Neuron (in vitro differentiated cells): ENCODE data around the gene PLEKHM3.

Experiments used
- H2AFZ ChIP-seq: one replicate; pipeline ENCODE4 v1.6.1; 2013; ENCODE audit warnings: low read depth, mild to moderate bottlenecking, inconsistent platforms, low read length, moderate library complexity
- H3K27me3 ChIP-seq: one replicate; pipeline ENCODE4 v1.6.1; 2013; ENCODE audit warnings: low read length; ENCODE audit not compliant: insufficient read depth
- H3K36me3 ChIP-seq: one replicate; pipeline ENCODE4 v1.6.1; 2013; ENCODE audit warnings: low read length; ENCODE audit not compliant: insufficient read depth
- H3K4me1 ChIP-seq: one replicate; pipeline ENCODE4 v1.6.1; 2013; ENCODE audit warnings: low read length; ENCODE audit not compliant: insufficient read depth
- H3K4me3 ChIP-seq: 2 replicates; pipeline ENCODE4 v1.5.1; 2013; ENCODE audit warnings: mild to moderate bottlenecking, low read length, moderate library complexity
- H3K9me3 ChIP-seq: one replicate; pipeline ENCODE4 v1.6.1; 2013; ENCODE audit warnings: low read length

PLEKHM3 gene

DNA sequence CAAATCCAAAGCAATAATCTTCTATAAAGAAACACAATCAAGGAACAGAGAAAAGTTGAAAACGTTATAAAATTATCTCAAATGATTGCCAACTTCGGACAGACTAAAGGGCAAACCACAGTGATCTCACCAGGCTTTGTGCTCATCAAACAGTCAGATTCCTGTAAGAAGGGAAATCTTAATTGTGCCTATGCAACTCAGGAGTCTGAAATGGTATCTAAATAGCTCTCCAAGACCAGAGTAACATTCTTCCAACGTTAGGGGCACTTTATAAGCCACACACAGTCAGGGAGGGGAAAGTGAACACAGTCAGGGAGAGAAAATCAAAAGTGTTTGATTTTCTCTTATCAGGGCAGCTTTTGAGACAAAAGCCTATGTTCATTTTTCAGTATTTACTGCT, 29.4 kb downstream of the PLEKHM3 start:
- Histone ChIP-seq H3K27me3 (no peaks in the 10 kb centered on the region), H3K9me3 (peaks cover 2% of the 10 kb centered on the region), H3K4me3 (no peak overlapping the region), H3K36me3 (peaks cover 7% of the 10 kb centered on the region), H3K4me1 (no peaks in the 10 kb centered on the region), H2AFZ (no peak overlapping the region)

DNA sequence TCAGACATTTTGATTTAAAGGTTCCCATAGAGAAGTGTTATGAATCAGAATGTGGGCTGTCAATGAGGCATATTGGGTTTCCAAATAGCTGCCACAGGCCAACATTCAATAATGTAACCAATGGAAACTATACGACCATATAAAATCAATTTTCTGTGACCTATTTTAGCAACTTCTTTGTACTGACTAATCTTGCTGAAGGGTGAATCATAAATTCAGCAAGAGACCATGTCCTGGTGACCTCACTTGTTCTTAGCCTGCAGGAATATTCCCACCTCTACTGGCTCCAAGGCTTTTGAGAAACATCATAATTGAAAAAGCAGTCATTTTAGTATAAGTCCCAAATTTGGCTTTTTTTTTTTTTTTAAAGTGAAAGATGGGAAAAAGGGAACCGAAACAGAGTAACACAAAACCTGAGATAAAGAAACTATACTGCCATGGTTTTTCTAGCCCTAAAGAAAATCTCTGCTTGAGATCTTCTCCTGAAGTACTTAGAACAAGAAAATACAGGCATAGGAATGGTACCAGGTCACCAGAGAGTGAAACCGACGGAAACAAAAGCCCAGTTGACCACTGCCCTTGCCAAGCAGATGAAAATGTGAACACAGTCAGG, 32.1 kb downstream of the PLEKHM3 start:
- Histone ChIP-seq H3K4me1 (no peaks in the 10 kb centered on the region), H3K36me3 (no peaks in the 10 kb centered on the region), H2AFZ (no peak overlapping the region), H3K9me3 (no peaks in the 10 kb centered on the region), H3K4me3 (no peak overlapping the region), H3K27me3 (no peaks in the 10 kb centered on the region)

DNA sequence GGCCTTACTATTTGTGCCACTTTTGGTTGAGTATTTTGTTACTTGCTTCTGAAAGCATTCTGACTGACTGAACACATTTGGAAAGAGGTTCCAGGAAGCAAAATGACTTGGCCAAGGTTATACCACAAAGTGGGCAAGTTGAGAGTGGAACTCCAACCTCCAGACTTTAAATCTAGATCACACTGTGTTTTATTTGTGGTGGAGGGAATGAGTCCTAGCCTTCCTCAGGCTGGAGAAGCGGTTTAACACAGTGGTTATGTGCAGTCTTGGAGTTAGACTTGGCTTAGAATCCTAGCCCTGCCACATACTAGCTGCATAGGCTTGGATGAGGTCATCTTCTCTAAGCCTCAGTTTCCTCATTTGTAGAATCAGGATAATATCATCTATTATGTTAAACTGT, 33.4 kb downstream of the PLEKHM3 start:
- no peaks in the 10 kb centered on the region for H3K4me1 ChIP-seq
- no peaks in the 10 kb centered on the region for H3K36me3 ChIP-seq
- no peaks in the 10 kb centered on the region for H3K9me3 ChIP-seq
- H2AFZ ChIP-seq = no peak overlapping the region
- H3K27me3 ChIP-seq = no peaks in the 10 kb centered on the region
- no peak overlapping the region for H3K4me3 ChIP-seq

DNA sequence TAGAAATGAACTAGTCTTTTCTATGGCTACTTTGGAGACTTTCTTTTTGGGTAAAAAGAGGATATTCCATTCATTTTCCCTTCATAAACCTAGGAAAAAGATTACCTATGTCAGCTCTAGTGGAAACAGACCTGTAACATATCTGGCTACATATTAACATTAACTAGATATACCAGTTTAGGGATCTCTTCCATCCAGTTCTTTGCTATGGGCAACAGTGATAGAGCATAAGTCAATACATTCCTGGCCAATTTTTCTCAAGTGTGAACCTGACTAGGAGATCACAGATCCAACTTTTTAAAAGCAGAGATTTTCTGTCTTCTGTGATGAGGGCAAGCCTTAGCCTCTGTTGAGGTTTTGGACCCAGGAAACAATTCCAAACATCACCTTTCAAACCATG, 34.5 kb downstream of the PLEKHM3 start:
- Histone ChIP-seq H3K36me3 (no peaks in the 10 kb centered on the region), H3K9me3 (no peaks in the 10 kb centered on the region), H3K4me3 (no peak overlapping the region), H2AFZ (no peak overlapping the region), H3K4me1 (no peaks in the 10 kb centered on the region), H3K27me3 (no peaks in the 10 kb centered on the region)

DNA sequence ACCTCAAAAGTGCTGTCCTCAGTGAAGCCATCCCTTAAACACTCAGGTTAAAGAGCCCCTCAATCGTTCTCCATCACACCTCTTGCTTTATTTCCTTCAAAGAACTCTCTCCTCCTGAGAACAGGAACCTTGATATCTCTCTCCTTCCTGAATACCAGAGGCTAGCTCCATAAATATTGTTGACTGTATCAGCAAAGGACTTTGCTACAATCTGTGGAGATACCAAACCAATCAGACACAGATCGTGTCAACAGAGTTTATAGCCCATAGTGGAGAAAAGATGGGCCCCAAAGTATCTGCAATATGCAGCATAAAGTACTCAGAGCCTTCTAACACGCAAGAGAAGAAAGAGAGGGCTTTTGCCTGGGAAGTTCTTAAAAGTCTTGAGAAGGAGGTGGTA, 36.4 kb downstream of the PLEKHM3 start:
- H3K9me3 ChIP-seq = no peaks in the 10 kb centered on the region
- H2AFZ ChIP-seq = no peak overlapping the region
- H3K27me3 ChIP-seq = no peaks in the 10 kb centered on the region
- no peak overlapping the region for H3K4me3 ChIP-seq
- H3K4me1 ChIP-seq = no peaks in the 10 kb centered on the region
- no peaks in the 10 kb centered on the region for H3K36me3 ChIP-seq

DNA sequence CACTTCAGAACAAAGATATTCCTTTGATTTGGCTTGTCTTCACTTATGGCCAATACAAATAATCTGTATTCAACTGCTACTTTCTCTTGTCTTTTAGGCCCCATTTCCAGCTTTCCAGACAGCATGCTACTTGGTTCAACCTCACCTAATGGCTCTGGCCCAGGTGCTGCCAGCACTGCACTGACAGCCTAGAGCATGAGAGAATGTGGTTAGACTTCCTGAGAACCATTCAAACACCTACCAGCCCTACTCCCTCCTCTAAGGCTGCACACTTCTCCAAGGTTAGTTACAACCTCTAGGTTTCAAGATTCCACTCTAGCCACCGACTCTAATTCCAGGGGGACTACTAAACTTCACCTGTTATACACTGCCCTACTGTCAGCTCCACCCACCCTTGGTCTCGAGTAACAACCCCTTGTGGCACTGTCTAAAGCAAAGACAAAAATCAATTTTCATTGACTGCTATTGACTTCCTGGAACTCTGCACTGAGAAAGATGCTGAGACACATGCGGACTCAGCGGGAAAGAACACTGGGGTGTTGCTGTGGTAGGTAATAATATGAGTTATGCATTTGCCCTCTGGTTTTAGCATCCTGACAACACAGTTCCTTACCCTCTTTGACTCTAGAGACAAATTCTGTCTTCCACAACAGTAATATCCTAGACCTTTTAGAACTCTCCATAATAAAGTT, 38.2 kb downstream of the PLEKHM3 start:
- H3K4me1 ChIP-seq = no peaks in the 10 kb centered on the region
- H3K36me3 ChIP-seq = no peaks in the 10 kb centered on the region
- no peak overlapping the region for H3K4me3 ChIP-seq
- H3K27me3 ChIP-seq = no peaks in the 10 kb centered on the region
- no peak overlapping the region for H2AFZ ChIP-seq
- H3K9me3 ChIP-seq = no peaks in the 10 kb centered on the region

DNA sequence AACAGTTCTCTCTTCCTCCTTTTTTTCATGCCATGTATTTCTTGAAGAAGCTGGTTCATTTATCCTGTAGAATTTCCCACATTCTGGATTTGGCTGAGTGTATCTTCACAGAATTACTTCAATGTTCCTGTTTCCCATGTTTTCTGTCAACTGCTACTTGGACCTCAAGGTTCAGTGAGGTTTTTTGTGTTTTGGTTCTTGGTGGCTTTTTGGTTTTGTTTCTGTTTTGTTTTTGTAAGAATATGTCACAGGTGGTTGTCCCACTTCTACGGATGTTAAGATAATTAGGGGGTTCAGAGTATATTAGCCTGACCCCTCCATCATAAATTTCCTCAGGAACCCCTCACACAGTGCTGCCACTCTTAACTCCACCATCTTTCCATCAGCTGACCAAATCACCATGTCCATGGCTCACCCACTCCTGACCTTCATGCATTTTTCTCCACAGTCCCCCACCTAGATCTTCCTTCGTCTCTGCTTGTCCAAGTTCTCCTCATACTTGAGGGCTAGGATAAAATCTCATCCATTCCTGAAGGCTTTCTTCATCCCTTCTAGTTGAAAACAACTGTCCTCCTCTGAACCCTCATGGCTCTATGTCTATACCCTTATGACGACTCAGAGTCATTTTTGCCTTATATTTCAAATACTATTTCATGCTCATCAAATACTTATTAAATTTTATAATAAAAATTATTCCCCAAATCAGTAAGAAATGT, 40.4 kb downstream of the PLEKHM3 start:
- H3K9me3 ChIP-seq = no peaks in the 10 kb centered on the region
- no peaks in the 10 kb centered on the region for H3K36me3 ChIP-seq
- no peaks in the 10 kb centered on the region for H3K4me1 ChIP-seq
- no peaks in the 10 kb centered on the region for H3K27me3 ChIP-seq
- no peak overlapping the region for H3K4me3 ChIP-seq
- H2AFZ ChIP-seq = no peak overlapping the region

DNA sequence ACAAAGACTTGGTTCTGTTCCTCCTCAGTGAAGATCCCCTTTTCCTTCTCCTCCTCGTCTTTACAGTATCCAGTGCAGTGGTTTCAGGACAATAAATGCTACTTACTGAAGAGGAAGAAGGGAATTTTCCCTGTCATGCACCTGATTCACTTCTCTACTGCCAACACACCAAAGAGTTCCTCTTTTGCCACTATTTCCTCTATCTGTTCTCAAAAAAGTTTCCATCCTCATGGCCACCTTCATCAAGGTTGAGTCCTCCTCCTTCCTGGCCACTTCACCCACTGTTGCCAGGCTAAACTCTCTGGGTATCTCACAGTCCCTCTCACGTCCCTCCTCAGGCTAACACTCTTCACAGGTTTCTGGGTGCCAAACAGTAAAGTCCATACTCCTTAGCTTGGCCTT, 41.7 kb downstream of the PLEKHM3 start:
- Histone ChIP-seq H3K27me3 (no peaks in the 10 kb centered on the region), H3K4me1 (no peaks in the 10 kb centered on the region)

DNA sequence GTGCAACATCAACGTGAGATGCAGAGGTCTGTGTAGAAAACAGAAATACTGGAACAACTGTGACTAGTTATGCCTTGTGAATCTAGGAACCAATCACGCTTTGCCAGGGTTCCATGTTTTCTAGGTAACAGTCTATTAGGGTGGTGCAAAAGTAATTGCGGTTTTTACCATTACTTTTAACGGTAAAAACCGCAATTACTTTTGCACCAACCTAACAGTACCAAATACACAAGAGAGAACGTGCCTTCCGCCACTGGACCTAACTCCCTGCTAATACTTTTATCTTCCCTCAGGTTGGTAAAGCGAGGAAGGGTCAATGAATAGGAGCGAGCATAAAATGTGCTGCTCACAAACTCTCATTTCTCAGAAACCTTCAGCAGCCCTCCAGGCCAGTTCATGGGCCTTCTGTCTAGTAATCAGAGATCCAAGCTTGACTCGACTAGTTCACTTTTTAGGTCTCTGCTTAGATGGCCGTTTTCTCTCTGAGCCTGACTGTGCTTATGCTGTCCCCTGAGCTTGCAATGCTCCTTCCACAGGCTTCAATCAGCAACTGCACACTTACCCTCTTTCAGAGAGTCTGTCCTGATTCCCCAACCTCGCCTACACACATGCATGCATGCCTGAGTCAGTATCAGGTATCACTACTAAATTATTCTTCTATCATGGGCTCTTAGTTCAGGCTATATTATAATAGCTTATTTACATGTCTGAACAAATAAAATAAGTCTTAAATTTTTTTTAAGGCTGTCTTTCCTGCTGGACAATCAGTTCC, 47.0 kb downstream of the PLEKHM3 start:
- H3K36me3 ChIP-seq = peaks cover 4% of the 10 kb centered on the region
- no peaks in the 10 kb centered on the region for H3K4me1 ChIP-seq
- no peaks in the 10 kb centered on the region for H3K27me3 ChIP-seq
- no peak overlapping the region for H3K4me3 ChIP-seq
- no peaks in the 10 kb centered on the region for H3K9me3 ChIP-seq
- no peak overlapping the region for H2AFZ ChIP-seq

More for the DNA sequence above, 41.7 kb downstream of the PLEKHM3 start:
- H3K4me3 ChIP-seq = no peak overlapping the region
- H3K36me3 ChIP-seq = no peaks in the 10 kb centered on the region
- no peaks in the 10 kb centered on the region for H3K9me3 ChIP-seq
- H2AFZ ChIP-seq = no peak overlapping the region

DNA sequence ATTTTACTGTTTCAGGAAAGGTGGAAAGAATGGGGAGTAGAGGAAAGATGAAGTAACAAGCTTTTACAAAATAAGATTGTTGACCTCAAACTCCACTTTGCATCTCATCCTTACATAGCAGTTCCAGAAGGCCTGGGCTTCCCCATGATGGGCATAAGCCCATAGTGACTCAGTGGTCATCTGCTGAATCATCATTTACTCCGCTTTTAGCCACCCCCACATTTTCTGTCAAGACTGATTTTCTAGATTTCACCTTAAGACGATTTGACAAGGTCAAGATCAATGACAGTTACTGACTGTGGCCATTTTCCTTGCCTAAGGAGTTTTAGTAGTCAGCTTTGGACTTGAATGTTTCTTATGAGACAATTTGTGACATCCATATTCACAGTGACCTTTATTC, 49.4 kb downstream of the PLEKHM3 start:
- H3K4me3 ChIP-seq = no peak overlapping the region
- no peaks in the 10 kb centered on the region for H3K27me3 ChIP-seq
- peaks cover 4% of the 10 kb centered on the region for H3K36me3 ChIP-seq
- no peaks in the 10 kb centered on the region for H3K9me3 ChIP-seq
- no peak overlapping the region for H2AFZ ChIP-seq
- peaks cover 7% of the 10 kb centered on the region for H3K4me1 ChIP-seq

DNA sequence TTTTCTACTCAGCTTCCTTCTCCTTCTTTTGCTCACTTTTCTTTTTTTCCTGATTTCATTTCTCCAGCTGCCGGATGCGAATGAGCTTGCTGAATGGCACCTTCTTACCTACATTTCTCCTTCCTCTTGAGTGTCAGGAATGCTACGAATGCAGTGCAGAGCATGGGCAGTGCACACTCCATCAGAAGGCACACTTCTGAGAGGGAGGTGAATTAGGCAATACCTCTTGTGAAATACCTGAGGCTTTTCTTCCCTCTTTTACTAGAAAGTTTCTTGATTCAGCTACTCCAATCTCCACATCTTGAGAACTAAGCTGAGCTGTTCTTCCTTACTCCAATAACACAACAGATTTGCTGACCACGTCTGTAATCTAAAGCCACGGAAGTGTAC, 51.1 kb downstream of the PLEKHM3 start:
- peaks cover 24% of the 10 kb centered on the region for H3K4me1 ChIP-seq
- H2AFZ ChIP-seq = no peak overlapping the region
- H3K27me3 ChIP-seq = no peaks in the 10 kb centered on the region
- no peak overlapping the region for H3K4me3 ChIP-seq
- H3K36me3 ChIP-seq = peaks cover 4% of the 10 kb centered on the region
- H3K9me3 ChIP-seq = no peaks in the 10 kb centered on the region

DNA sequence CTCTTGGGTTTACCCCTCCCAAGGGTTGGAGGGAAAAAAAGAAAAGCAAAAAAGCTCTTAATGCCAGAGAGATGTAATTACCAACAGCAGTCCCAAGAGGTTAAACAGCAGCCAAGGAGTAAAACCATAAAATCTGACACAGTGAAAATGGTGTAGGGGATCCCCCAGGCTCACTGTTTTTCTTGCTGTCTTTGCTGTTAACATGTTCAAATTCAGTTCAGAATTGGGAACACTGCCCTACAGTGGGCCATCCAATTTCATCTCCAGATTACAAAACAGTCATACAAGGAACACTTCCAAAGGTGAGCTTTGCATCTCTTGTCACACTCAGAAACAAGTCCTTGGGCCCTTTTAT, 54.5 kb downstream of the PLEKHM3 start:
- H3K4me1 ChIP-seq = peaks cover 38% of the 10 kb centered on the region
- no peak overlapping the region for H3K4me3 ChIP-seq
- no peaks in the 10 kb centered on the region for H3K27me3 ChIP-seq
- no peaks in the 10 kb centered on the region for H3K36me3 ChIP-seq
- no peaks in the 10 kb centered on the region for H3K9me3 ChIP-seq
- no peak overlapping the region for H2AFZ ChIP-seq
